ENCODE measurements around the gene PPP1R12C. TPM values are rescaled to one million over a fixed set of nuclear protein-coding genes. Genes with fewer than 3 reads are reported as not detected.

The PPP1R12C gene
- polyA plus RNA-seq, 3 donors: 2.1 to 206 (median 2.6) TPM

DNA sequence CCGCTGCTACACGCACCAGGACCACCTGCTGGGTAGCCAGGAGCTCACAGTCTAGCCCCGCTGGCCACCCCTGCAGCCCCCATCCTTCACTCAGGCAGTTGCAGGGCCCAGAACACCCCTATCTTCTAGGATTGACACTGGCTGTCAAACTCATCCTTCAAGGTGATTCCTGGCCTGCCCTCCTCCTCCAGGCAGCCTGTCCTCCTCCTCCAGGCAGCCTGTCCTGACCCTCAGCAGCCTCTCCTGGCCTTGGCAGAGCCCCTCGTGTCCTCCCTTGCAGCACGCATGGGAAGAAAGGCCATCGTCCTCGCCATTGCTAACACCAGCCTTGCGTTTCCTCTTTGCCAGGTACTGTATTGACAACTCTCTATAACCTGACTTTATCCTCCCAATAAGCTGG, 45.5 kb downstream of the PPP1R12C start:
- TF ChIP-seq, protein P1, sequence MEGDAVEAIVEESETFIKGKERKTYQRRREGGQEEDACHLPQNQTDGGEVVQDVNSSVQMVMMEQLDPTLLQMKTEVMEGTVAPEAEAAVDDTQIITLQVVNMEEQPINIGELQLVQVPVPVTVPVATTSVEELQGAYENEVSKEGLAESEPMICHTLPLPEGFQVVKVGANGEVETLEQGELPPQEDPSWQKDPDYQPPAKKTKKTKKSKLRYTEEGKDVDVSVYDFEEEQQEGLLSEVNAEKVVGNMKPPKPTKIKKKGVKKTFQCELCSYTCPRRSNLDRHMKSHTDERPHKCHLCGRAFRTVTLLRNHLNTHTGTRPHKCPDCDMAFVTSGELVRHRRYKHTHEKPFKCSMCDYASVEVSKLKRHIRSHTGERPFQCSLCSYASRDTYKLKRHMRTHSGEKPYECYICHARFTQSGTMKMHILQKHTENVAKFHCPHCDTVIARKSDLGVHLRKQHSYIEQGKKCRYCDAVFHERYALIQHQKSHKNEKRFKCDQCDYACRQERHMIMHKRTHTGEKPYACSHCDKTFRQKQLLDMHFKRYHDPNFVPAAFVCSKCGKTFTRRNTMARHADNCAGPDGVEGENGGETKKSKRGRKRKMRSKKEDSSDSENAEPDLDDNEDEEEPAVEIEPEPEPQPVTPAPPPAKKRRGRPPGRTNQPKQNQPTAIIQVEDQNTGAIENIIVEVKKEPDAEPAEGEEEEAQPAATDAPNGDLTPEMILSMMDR (IDR thresholded peaks at IDR 0.05): no peak
- H3K4me2 ChIP-seq (replicated peaks; ENCODE audit: extremely low read depth, low read length, poor library complexity, severe bottlenecking): no peak overlapping the region
- intact Hi-C loops (cut with micrococcal nuclease): no loop called here
- peaks cover 6 to 7% of the 10 kb centered on the region in 2 donors for H3K9me3 ChIP-seq (replicated peaks in 1 of 2; ENCODE audit: control insufficient read depth in 1 of 2, insufficient read depth in 1 of 2, low read length in 2 of 2)
- H2AFZ ChIP-seq (ENCODE audit: insufficient read depth, low read depth, low read length, poor library complexity, severe bottlenecking): no peak overlapping the region
- Mint-ChIP-seq H3K27me3 (ENCODE audit: low read depth in 3 of 3) (peaks cover 55 to 72% (median 58%) of the 10 kb centered on the region in 3 donors), H3K27ac (no peak overlapping the region), H3K4me1 (peaks cover 29% of the 10 kb centered on the region), H3K4me3 (no peak overlapping the region), H3K36me3 (peaks cover 2 to 5% of the 10 kb centered on the region in 2 donors), H3K9me3 (peaks cover 4 to 39% (median 22%) of the 10 kb centered on the region in 7 donors)
- whole genome bisulfite sequencing (ENCODE audit: insufficient coverage): 50% methylated on average over 3 of the region's 8 CpGs
- H3K4me1 ChIP-seq (ENCODE audit: control insufficient read depth in 1 of 2, insufficient read depth in 2 of 2, low read length in 2 of 2): peaks cover 20 to 25% of the 10 kb centered on the region in 2 donors
- no peak for DNase-seq
- H3K4me3 ChIP-seq (replicated peaks in 1 of 3; ENCODE audit: low read depth in 2 of 3, low read length in 3 of 3): no peak overlapping the region
- H3K79me2 ChIP-seq (ENCODE audit: insufficient read depth, low read length): no peaks in the 10 kb centered on the region
- H3K36me3 ChIP-seq (replicated peaks in 1 of 2; ENCODE audit: control insufficient read depth in 1 of 2, insufficient read depth in 2 of 2, low read length in 2 of 2): no peaks in the 10 kb centered on the region
- H4K20me1 ChIP-seq (ENCODE audit: insufficient read depth, low read length): no peaks in the 10 kb centered on the region
- no peak overlapping the region for H3K27ac ChIP-seq (ENCODE audit: low read depth in 1 of 2, low read length in 2 of 2)
- H3K27me3 ChIP-seq (ENCODE audit: control insufficient read depth in 2 of 2, insufficient read depth in 2 of 2, low read length in 2 of 2): peaks cover 15 to 45% of the 10 kb centered on the region in 2 donors
- H3K9ac ChIP-seq (ENCODE audit: insufficient read depth, low read length, poor library complexity, severe bottlenecking): no peak overlapping the region

DNA sequence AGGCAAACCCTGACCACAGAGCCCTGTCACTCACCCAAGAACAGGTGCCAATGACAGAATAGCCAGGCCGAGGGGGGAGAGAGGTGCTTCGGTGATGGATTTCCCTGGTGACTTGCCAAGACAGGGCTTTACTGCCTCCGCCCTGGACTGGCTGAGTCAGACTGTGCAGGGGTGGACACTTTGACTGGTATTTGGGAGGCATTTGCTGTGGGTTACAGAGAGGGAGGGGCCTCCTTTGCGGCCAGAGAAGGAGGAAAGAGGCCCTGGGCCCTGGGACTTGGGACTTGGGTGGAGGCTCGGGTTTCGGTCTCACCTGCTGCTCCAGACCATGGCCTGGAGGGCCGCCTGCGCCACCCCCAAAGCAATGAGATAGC, 46.3 kb downstream of the PPP1R12C start:
- Mint-ChIP-seq H3K4me3 (no peak overlapping the region), H3K27me3 (ENCODE audit: low read depth in 3 of 3) (peaks cover 60 to 80% (median 65%) of the 10 kb centered on the region in 3 donors), H3K36me3 (peaks cover 2 to 5% of the 10 kb centered on the region in 2 donors), H3K4me1 (peaks cover 29% of the 10 kb centered on the region), H3K27ac (no peak overlapping the region), H3K9me3 (peaks cover 4 to 39% (median 22%) of the 10 kb centered on the region in 7 donors)
- Histone ChIP-seq H4K20me1 (ENCODE audit: insufficient read depth, low read length) (no peaks in the 10 kb centered on the region), H3K79me2 (ENCODE audit: insufficient read depth, low read length) (no peaks in the 10 kb centered on the region), H3K27ac (ENCODE audit: low read depth in 1 of 2, low read length in 2 of 2) (no peak overlapping the region), H3K9me3 (replicated peaks in 1 of 2; ENCODE audit: control insufficient read depth in 1 of 2, insufficient read depth in 1 of 2, low read length in 2 of 2) (peaks cover 6 to 7% of the 10 kb centered on the region in 2 donors), H2AFZ (ENCODE audit: insufficient read depth, low read depth, low read length, poor library complexity, severe bottlenecking) (no peak overlapping the region), H3K4me2 (replicated peaks; ENCODE audit: extremely low read depth, low read length, poor library complexity, severe bottlenecking) (no peak overlapping the region), H3K27me3 (ENCODE audit: control insufficient read depth in 2 of 2, insufficient read depth in 2 of 2, low read length in 2 of 2) (peaks cover 17 to 50% of the 10 kb centered on the region in 2 donors), H3K4me1 (ENCODE audit: control insufficient read depth in 1 of 2, insufficient read depth in 2 of 2, low read length in 2 of 2) (peaks cover 20 to 21% of the 10 kb centered on the region in 2 donors), H3K36me3 (replicated peaks in 1 of 2; ENCODE audit: control insufficient read depth in 1 of 2, insufficient read depth in 2 of 2, low read length in 2 of 2) (no peaks in the 10 kb centered on the region), H3K4me3 (replicated peaks in 1 of 3; ENCODE audit: low read depth in 2 of 3, low read length in 3 of 3) (no peak overlapping the region), H3K9ac (ENCODE audit: insufficient read depth, low read length, poor library complexity, severe bottlenecking) (no peak overlapping the region)
- 66% methylated on average over 6 of the region's 8 CpGs for WGBS (ENCODE audit: insufficient coverage)
- TF ChIP-seq, protein P1 (IDR thresholded peaks at IDR 0.05): no peak
- intact Hi-C loops (cut with micrococcal nuclease): no loop called here
- peak in 1 of 3 donors; percentile 23 for DNase-seq
